ENCODE data around the gene PCNX1.
"Not testable (repeated sequence)": the region's sequence is repeated elsewhere in the genome, so short reads cannot be mapped to it uniquely, and the experiment has no call there.

PCNX1 gene

DNA sequence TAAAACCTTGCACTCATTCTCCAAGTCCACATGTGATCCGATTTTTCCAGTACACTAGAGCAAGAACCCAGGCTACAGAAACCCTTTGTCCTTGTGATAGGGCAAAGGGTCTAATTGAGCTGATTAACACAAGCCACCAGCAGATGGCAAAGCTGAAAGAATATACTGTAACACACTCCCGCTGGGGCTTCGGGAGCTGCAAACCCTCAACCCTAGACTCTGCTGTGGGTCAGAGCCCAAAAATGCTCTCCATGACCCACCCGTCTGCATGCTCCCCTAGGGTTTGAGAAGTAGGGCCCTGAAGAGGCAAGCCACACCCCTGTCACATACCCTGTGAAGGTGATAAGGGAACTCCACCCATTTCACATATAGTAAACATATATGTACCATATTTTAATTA is 33.6 kb upstream of the PCNX1 start:
- no peak for DNase-seq (ENCODE audit: extremely low read depth, low read depth)
- peak; percentile 15 for TF ChIP-seq CTCF (IDR thresholded peaks at IDR 0.05; ENCODE audit: low read depth, low read length)

DNA sequence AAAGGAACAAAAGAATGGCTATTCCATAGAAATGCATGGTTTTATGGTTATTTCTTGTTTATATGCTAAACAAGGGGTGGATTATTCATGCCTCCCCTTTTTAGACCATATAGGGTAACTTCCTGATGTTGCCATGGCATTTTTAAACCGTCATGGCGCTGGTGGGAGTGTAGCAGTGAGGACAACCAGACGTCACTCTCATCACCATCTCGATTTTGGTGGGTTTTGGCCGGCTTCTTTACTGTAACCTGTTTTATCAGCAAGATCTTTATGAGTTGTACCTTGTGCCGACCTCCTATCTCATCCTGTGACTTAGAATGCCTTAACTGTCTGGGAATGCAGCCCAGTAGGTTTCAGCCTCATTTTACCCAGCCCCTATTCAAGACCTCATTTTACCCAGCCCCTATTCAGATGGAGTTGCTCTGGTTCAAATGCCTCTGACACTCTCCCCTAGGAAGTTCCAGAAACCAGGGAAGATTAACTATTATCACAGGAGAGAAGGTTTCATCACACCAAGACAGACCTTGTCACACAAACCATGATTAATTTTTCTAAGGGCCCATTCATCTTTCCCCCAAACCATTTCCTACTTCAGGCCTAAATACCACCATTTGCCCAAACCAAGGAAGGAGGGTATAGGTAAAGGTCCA is 31.3 kb upstream of the PCNX1 start:
- not testable (repeated sequence) for DNase-seq (ENCODE audit: extremely low read depth, low read depth)

- TF ChIP-seq CTCF (IDR thresholded peaks at IDR 0.05; ENCODE audit: low read depth, low read length) = no peak
- no peak for DNase-seq (ENCODE audit: extremely low read depth, low read depth)
Measured at GRCh38 chr14:70879448-70879847, 27.8 kb upstream of the PCNX1 start.

DNA sequence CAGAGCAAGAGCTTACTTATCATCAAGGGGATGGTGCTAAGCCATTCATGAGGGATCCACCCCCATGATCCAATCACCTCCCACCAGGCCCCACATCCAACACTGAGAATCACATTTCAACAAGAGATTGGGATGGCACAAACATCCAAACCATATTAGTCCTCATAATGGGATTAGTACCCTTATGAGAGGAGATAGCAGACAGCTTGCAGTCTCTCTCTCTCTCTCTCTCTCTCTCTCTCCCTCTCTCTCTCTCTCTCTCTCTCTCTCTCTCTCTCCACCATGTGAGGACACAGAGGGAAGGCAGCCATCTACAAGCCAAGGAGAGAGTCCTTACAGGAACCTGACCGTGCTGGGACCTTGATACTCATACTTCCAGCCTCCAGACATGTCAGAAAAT is 26.4 kb upstream of the PCNX1 start:
- not testable (repeated sequence) for DNase-seq (ENCODE audit: extremely low read depth, low read depth)

GRCh38 chr14:70881549-70882177 is 25.6 kb upstream of the PCNX1 start:
- no peak for TF ChIP-seq CTCF (IDR thresholded peaks at IDR 0.05; ENCODE audit: low read depth, low read length)
- DNase-seq (ENCODE audit: extremely low read depth, low read depth) = no peak

GRCh38 chr14:70882776-70883492 is 24.3 kb upstream of the PCNX1 start:
- DNase-seq (ENCODE audit: extremely low read depth, low read depth) = no peak
- TF ChIP-seq CTCF (IDR thresholded peaks at IDR 0.05; ENCODE audit: low read depth, low read length) = no peak

- no peak for DNase-seq (ENCODE audit: extremely low read depth, low read depth)
- TF ChIP-seq CTCF (IDR thresholded peaks at IDR 0.05; ENCODE audit: low read depth, low read length) = no peak
Measured at GRCh38 chr14:70884595-70885342, 22.5 kb upstream of the PCNX1 start.

Measured in AG09319 (cell line).